T-helper 22 cell (primary cell): ENCODE data around the gene TMEM242.

Source experiments
- DNase-seq: peaks from one replicate; pipeline ENCODE4 v3.0.0-alpha.2; 2020; ENCODE audit warnings: low read depth

TMEM242 gene

DNA sequence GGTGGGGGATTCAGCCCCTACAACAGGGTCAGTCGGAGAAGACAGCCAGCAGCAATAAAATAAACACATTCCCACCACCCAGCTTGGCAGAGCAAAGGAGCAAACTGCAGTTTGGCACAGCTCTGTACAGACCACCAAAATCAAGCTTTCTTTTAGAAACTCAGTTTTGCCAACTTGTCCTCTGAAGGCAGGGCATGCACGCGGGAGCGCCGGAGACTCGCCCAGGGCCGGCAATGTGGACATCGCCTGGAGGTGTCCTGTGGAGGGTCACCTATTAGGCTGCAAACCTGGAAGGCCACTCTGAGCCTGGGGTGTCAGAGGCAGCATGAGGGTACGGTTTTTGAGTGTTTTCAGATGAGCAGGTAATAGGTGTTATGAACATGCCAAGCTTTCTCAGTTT is 34.7 kb downstream of the TMEM242 start:
- no peak for DNase-seq

DNA sequence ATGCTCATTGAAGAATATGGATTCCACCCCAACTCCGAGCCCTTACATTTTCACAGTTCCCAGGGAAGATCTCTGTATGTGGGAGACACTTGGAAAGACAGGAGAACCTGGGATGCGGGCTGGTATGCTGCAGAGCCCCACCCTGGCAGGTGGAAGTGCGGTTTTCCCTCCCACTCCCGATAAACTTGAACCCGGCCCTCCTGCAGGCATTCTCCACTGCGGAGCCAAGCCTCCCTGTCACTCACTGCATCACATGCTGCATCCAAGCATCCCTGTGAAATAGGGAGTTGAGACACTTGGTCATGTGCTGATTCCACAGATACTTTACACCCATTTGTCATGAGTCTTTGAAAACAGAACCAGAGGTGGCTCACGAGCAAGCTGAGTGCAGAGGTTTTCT is 35.4 kb downstream of the TMEM242 start:
- DNase-seq = no peak

DNA sequence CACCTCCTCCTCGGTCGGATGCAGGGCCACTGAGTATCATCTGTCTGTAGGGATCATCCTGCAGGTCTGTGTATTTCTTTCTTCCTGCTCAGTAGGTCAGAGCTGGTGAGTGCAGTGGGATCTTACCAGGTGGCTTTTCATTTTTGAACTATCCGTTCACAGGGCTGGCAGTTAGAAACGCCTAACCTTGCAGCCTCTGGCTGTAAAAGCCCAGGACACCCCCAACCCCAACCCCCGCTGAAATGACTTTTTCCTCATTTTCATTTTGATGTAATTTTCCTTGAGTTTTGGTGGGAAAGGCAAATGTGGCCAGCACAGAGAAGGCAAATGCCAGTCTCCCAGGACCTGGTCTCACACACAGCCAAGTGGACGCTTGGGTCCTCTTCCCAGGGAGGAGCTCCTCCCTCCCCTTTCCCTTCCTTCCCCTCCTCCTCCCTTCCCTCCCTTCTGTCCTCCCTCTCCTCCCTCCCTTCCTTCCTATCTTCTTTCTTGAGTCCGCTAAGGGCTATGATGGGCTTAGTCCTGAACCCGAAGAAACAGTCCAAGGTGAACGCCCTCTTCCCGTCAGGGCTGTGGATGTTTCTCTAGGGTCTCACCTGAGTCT is 36.0 kb downstream of the TMEM242 start:
- DNase-seq = no peak

DNA sequence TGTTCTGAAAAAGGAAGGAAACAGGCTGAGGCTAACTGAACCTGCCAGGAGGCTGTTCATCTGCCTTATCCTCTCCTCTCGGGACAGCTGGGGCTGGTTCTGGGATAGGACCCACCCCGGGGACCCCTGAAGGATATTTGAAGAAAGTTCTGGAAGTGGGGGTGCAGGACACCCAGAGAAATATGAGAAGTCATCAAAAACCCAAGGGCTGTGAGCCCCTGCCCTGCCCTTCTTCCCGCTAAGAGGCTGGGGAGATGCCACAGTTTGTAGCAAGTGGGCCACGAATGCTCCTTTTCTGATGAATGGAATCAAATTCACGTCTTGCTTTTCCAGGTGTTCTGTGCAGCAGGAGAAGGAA is 37.9 kb downstream of the TMEM242 start:
- DNase-seq = no peak

DNA sequence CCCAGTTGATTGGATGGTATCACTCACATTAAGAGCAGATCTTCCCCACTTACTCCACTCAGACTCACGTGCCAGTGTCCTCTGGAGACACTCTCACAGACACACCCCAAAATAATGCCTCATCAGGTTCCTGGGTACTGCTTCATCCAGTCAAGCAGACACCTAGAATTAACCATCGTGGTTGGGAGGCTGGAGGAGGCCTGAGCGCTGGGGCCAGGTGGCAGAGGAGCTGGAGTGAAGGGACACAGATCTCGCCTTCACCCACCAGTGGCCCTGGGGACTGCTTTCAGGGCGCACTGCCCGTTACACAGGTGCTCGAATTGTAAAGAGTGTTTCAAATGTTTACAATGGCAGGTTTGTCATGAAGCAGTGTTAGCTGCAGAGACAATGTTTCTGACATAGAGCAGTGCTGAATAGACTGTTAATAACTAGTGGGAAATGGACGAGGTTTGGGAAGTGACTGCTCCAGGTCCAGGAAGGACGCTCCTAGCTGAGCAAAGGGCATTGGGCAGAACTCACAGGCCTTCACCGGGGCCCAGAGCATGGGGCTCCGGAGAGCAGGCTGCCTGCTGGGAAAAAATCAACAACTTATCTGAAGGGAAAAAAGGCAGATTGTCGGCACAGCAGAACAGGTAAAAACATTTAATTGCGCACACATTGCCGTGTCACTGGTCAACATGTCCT is 38.4 kb downstream of the TMEM242 start:
- DNase-seq = no peak

DNA sequence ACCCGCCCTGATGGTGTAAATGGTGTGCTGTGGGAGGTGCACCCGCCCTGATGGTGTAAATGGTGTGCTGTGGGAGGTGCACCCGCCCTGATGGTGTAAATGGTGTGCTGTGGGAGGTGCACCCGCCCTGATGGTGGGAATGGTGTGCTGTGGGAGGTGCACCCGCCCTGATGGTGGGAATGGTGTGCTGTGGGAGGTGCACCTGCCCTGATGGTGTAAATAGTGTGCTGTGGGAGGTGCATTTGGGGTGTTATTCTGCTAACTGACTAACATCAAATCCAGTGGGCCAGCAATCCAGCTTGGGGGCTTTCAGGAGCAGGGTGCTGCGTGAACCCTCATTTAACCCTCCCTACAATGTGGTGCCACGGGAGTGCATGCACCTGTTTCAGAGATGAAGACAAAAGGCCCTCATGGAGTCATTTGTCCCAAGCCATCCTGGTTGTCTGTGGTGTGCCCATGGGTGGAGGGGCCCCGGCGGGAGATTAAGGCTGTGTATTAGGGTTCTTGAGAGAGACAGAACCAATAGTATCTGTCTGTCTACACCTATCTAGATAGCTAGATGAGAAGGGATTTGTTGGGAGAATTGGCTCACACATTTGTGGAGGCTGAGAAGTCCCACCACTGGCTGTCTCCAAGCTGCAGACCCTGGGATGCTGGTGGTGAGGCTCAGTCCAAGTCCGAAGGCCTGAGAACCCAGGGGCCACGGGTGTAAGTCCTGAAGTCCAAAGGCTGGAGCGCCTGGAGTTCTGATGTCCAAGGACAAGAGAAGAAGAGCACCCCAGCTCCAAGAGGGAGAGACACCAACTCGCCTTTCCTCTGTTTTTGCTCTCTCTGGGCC is 39.2 kb downstream of the TMEM242 start:
- no peak for DNase-seq

DNA sequence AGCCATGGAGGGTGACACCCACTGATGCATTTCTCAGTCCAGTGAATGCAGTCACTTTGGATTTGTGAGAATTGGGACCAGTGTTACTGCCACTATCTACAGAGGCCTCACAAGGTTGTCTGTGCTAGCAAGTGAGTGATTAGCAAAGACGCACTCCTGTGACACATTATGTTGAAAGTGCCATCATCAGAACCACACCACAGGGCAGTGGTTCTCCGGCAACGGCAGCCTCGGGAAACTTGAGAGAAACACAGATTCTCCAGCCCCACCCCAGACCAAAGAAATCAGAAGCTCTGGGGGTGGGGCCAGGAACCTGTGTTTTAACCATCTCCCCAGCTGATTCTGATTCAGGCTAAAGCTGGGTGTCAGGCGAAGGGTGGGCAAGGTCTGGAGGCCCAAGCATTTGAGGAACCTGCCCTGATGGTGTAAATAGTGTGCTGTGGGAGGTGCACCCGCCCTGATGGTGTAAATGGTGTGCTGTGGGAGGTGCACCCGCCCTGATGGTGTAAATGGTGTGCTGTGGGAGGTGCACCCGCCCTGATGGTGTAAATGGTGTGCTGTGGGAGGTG is 39.9 kb downstream of the TMEM242 start:
- no peak for DNase-seq

DNA sequence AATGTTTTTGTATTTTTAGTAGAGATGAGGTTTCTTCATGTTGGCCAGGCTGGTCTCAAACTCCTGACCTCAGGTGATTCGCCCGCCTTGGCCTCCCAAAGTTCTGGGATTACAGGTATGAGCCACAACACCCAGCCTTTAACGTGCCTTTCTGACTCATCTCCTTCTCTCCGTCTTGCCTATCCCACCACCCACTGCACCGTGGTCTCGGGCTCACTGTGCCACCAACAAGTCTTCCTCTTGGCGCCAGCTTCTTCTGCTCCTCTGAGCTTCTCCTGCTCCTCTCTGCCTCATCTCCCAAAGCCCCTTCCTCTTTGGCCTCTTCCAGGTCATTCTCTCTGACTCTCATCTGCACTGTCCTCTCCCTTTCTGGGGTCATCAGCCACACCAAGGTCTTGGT is 41.0 kb downstream of the TMEM242 start:
- no peak for DNase-seq

DNA sequence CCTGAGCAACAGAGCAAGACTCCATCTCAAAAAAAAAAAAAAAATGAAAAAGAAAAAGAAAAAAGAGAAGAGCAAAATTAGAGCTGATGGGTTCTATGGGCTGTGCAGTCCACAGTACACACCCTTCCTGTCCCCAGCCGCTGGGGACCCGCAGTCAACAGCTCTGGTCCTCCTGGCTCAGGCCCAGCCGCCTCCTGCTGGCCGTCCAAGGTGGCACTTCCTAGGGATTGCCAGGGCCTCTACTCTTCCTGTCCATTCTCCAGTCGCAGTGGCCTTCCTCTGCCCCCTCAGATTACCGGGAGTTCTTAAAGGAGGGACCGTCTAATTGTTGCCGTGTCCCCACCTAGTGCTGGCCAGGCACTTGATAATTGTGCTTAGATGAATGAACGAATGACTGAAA is 41.7 kb downstream of the TMEM242 start:
- DNase-seq = no peak

DNA sequence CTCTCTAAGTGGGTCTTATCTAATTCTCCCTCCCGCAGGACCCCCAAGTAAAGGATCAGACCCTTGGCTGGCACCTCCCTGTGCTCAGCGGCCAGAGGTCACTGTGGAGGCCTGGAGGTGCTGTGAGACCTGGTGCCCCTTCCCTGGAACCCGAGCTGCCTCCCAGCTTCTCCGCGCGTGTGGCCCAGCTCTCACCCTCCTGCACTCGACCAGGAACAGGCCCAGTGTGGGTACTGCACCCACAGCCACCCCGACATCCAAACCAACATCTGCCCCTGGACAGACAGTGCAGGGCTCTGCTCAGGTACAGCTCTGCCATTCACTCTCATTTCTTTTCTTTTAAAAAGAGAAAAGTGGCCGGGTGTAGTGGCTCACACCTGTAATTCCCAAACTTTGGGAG is 42.4 kb downstream of the TMEM242 start:
- no peak for DNase-seq

DNA sequence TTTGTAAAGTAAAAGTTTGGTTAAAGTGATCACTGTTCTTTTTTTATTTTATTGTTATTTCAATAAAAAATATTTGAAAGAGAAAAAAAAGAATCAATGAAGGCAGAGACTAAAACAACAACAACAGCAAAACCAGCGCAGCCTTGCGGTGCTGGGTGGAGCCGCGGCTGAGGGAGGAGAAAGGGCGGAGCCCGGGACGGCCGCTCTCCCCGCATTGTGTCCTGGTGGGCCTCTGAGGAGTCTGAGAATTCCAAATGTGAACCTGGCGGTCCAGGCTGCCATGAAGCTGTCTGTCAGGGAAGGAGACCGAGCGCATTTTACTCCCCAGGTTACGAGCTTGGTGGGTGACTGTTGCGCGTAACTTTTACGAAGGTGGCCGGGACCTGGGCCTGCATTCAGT is 43.2 kb downstream of the TMEM242 start:
- no peak for DNase-seq

DNA sequence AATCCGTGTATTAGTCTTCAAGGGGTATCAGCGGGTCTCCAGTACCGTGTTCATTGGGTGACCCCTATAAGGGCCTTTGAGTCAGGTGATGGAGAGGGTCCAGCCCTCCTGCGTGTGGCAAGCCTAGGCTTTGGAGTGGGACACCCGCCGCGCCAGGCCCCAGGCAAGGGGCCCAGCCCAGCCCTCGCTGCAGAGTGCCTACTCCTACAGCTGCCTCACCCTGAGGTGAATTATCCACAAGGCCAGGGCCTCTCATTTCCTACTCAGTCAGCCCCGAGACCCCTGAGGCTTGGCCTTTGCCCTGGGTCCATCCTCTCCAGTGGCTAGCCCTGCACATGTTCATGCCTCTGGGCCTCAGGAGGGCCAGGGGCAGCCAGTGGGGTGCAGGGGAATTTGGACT is 45.1 kb downstream of the TMEM242 start:
- no peak for DNase-seq

DNA sequence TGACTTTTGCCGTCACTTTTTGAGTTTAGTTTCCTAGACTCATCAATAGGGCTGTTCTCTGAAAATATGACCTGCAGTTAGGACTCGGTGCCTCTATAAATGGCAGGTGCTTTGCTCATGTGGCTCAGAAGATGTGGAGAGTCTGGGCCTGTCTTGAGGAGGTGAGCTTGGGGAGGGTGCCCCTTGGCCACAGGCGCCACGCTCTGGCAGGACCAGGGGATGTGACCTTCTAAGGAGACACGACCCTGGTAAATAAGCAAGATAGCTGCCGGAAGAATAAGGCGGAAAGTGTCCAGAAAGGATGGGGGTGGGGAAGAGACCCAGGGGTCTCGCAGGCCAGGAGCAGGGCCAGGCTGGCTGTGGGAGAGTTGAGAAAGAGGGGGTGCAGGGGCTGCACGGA is 46.6 kb downstream of the TMEM242 start:
- no peak for DNase-seq

DNA sequence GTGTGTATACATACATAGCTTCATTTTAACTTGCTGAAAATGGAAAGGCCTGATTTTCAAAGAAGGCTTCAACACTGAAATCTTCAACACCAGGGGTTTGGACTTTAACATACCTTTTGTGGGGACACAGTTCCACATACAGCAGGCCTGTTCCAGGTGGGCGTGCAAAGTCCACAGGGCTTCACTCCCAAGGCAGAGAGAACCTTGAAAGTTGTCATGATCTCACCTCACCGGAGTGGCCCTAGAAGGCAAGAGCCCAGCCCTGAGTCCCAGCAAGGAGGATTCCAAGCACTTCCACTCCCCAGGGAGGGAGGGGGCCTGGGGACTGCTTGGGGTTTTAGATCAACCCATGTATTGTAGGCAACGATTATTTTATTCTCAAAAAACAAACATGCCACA is 47.2 kb downstream of the TMEM242 start:
- DNase-seq = no peak

DNA sequence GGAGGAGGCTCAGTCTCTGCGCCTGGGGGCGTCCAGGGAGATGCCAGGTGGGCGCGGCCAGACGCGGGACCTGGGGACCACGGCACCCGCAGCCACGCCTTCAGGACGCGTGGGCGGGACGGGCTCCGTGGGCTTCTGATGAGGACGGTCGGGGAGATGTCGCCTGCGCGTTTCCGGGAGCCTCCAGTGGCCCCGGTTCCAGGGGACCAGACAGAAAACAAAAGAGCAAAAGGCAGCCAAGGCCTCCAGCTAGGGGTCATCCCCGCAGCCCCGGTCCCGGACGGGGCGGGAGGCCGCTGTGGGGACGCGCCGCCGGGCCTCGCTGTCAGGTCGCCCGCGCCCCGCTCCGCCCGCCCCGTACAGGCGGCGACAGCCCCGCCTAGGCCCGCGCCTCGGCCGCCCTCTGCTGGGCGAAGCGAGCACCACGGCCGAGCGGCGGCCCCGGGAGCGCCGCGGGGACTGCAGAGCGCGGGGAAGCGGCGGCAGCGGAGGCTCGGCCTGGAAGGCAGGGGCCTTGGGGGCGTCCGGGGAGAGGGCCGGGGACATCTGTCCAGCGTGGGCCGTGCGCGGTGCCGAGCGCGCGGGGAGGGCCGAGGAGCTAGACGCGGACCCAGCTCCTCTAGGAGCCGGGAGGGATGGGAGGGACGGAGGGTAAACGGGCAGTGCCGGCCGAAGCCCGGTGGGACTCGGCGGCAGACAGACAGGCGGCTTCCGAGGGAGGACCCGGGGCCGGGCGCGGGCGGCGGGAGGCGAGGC is 48.7 kb downstream of the TMEM242 start:
- peak; percentile 77 for DNase-seq

DNA sequence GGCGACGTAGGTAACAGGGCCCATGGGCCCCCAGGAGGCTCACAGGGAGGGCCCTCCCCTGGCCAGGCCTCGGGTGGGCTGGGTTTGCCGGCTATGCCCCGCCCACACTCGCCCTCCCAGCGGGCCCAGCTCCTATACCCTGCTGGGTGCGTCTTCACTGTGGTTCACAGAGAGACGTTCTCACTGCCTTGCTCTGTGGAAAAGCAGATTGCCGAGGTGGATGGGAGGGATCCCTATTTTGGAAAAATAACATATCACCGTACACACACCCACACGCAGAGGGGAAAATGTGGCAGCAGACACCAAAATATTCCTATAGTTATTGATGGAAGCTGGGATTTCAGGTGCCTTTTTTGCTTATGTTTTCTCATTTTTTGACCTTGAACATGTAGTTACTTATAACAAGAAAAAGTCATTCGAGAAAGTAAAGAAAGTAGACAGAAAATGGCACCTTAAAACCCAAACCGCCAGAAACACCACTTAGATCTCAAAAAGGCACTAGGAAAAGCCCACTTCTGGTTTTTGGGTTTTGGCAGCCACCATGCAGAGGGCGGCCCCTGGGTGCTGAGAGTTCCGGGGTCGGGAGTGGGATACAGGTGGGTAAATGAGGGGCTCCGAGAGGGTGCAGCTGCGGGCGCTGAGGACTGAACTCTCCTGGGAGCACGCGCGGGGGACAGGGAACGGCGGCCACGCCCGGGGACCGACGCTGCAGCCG is 49.4 kb downstream of the TMEM242 start:
- DNase-seq = peak; percentile 55

DNA sequence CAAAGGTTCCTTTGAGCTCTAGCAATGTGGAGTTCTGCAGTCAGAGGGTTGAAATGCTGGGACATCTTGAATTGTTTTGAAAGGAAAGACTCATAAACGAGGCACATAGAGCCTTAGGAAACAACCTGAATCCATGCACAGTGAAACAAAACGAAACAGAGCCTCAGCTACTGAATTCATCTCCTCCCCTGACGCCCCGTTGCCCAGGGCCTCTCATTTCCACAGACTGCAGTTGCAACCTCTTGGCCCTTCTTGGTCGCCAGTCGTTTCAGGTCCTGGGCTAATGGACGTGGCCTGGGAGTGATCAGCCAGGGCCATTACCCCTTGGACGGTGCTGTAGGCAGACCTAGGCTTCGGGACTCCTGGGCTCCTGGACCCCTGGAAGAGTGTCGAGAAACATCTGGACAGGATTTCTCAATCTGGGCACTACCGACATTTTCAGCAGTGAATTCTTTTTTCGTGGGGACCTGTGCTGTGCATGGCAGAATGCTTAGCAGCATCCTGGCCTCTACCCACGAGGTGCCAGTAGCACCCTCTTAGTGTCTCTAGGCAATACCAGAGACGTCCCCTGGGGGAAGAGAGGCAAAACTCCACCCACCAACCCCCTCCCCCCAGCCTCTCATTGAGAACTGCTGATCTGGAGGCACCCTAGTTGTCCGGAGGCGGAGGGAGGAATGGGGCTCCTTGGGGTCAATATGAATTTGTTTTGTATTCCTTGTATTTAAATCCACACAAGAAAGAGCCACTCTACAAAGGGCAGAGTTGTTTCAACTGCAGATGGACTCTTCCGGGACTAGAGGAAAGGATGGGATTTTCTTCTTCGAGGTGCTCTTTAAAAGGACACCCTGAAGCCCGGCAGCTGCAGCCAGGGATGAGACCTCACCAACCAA is 50.2 kb downstream of the TMEM242 start:
- peak; percentile 20 for DNase-seq

DNA sequence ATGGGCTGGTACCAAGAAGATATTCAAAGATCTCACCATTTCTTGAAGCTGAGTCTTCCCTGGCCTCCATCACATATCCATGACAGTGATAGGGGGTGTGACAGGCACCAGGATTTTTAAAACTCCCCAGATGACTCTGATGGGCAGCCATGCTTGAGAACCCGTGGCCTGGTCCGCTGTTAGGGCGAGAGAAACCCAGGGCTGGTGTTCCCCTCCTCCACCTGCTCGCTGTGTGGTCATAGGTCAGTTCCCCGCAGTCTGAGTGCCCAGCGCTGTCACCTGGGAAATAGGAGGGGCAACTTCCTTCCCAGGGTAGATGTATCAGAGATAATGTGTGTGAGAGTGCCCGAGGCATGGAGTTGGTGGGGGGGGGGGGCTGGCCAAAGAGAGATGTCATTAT is 50.9 kb downstream of the TMEM242 start:
- no peak for DNase-seq

DNA sequence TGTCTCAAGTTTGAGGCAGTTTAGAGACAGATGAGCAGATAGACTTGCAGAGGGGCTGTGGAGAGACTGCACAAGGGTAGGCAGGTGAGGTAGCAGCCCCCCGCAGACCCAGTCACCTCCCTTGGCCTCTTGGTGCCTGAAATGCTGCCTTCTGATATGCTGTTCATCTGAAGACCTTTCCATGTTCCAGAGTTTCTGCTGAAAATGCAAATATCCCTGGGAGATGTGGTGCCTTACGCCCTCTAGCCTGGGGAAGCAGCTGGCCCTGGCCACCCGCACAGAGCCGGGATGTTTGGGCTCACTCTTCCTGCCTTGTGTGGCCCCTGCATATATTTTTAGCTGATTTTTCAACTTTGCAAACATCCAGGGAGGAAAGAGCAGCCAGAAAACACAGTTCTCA is 51.4 kb downstream of the TMEM242 start:
- DNase-seq = no peak

DNA sequence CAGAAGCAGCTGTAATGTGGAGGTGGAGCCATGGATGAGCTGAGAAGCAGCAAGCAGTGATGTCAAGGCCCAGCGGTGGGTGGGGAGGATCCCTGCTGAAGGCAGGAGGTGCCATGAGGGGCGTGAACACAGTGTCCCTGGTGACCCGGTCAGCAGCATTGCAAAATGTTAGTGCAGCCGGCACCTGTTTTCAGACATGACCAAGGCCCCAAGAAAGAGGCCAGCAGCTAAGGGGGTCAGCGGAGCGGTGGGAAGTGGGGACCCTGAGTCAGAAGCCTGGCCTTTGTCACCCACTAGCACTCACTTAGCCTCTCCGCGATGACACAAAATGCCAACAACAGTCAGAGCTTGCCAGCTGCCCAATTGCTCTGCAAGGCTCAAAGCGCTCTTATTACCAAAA is 51.9 kb downstream of the TMEM242 start:
- no peak for DNase-seq

DNA sequence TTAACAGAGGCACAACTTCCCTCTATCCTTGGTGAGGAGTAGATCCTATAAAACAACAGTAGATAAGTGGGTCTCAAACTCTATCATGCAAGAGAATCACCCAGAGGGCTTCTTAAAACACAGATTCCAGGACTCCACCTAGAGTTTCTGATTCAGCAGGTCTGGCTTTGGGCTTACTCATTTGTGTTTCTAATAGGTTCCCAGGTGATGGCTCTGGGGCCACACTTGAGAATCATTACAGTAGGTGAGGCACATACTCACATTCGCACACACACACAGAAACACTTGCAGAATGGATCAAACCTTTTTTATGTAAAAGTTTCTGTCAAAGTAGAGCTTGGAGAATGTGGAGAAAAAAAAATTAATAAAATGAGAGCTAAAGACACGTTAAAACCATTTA is 52.4 kb downstream of the TMEM242 start:
- no peak for DNase-seq
